ENCODE measurements around the gene ESPN.

DNA sequence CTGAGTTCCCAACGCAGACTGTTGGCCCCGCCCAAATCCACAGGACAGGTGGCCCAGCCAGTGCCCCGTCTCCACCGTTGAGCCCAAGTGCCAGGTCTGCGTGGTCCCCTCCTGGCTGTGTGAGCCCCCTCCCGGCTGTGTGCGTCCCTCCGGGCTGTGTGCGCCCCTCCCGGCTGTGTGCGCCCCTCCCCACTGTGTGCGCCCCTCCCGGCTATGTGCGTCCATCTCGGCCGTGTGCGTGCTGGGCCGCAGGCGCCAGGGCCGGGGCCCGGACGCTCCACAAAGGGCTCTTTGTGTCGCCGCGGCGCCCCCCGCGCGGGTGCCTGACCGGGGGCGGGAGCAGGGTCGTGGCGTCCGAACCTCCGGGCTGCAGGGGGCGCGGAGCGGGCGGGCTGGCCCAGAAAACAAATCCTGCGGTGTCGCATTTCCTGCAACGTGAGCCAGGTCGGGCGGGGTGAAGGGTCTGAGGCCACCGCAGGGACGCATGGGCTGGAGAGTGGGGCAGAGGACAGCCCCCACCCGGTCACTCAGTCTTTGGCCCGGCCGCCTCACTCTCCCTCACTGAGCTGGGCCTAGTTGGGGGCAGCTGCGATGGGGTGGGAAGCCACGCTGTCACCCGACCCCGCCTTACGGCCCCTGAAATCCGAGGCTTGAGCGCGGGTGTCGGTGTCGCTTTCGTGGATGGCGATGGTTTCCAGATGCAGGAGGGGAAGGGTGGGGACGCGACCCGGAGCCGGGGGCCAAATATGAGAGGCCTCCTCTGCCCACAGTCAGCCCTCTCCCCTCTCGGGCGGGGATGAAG, 22.6 kb downstream of the ESPN start:
- TF ChIP-seq, protein P1, sequence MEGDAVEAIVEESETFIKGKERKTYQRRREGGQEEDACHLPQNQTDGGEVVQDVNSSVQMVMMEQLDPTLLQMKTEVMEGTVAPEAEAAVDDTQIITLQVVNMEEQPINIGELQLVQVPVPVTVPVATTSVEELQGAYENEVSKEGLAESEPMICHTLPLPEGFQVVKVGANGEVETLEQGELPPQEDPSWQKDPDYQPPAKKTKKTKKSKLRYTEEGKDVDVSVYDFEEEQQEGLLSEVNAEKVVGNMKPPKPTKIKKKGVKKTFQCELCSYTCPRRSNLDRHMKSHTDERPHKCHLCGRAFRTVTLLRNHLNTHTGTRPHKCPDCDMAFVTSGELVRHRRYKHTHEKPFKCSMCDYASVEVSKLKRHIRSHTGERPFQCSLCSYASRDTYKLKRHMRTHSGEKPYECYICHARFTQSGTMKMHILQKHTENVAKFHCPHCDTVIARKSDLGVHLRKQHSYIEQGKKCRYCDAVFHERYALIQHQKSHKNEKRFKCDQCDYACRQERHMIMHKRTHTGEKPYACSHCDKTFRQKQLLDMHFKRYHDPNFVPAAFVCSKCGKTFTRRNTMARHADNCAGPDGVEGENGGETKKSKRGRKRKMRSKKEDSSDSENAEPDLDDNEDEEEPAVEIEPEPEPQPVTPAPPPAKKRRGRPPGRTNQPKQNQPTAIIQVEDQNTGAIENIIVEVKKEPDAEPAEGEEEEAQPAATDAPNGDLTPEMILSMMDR (conservative IDR thresholded peaks at IDR 0.05; ENCODE audit: low read length): no peak
- no peak for TF ChIP-seq EZH2phosphoT487 (IDR thresholded peaks at IDR 0.05; ENCODE audit: borderline replicate concordance)

All from Loucy (cell line).